ENCODE results near the gene ARNT2.

The ARNT2 gene

DNA sequence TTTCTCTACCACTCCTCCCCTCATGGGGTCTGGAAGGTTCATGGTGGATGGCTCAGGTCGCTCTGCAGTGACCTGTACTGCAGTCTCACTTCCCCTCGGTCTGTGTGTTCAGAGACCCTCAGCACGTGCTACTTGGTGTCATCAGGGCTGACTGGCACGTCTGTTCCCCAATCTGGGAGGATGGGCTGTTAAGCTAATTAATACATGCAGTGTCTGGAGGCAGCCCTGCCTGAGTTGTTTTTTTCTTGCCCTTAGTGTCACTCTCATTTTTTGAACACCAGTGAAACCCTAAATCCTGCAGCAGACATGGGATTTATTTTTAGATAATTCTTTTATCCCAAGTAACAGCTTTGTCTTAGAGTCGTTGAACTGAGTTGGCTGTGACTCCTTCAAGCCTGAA is 64.6 kb downstream of the ARNT2 start:
- no peak for DNase-seq

DNA sequence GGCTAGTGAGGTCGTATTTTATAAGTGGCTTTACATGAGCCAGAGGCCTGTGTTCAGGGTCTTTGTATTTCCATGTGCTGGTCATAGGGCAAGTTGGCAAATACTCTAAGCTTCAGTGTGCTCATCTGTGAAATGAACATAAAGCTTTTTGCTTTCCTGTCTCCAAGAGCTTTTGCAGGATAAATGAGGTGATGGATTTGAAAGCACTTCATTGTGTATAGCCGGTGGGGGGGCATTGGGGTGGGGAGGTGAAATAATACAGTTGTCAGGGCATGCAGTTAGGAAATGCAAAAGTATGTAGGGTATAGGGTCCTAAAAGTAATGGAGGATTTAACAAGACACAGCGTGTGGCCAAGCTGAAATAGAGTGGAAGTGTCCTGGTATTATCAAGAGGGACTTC is 67.7 kb downstream of the ARNT2 start:
- DNase-seq, result no peak

DNA sequence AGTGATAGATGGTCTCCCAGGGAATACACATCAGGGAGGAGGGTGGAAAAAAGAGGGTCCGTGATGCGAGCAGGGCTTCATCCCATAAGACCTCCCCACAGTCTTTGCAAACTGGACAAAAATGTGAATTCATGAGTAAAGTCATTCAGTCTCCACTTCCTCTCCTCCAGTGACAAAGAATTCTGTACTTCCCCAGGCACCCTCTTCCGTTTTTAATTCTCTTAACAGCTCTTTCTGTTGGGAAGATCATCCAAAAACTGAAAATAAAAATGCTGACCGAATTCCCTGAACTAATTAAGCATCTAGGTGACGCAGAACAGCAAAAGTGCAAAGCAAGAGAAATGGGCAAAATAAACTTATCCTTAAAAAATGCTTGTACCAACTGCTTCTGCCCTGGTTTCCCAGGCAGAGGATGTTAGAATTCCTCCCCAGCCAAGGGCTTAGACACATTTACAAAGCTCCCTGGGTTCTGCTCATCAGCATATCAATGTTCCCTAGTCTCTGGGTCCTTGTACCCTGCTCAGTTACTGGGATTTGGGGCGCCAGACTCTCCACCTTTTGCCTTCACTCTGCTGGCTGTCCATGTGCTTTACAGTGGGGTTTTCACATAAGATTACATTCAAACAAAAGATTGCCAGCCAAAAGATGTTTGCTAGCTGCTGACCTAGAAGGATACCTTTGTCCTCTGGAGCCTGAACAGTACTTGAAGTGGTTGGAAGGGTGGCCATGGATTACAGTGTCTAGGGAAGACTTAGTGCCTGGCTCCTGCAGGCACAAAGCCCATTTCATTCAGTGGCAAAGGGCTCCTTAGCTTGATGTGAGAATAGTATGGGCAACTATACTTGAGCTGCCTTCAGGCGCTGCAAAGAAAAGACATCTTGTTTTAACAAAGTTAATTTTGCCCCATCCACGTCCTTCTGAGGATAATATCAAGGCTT is 69.4 kb downstream of the ARNT2 start:
- DNase-seq, result no peak

DNA sequence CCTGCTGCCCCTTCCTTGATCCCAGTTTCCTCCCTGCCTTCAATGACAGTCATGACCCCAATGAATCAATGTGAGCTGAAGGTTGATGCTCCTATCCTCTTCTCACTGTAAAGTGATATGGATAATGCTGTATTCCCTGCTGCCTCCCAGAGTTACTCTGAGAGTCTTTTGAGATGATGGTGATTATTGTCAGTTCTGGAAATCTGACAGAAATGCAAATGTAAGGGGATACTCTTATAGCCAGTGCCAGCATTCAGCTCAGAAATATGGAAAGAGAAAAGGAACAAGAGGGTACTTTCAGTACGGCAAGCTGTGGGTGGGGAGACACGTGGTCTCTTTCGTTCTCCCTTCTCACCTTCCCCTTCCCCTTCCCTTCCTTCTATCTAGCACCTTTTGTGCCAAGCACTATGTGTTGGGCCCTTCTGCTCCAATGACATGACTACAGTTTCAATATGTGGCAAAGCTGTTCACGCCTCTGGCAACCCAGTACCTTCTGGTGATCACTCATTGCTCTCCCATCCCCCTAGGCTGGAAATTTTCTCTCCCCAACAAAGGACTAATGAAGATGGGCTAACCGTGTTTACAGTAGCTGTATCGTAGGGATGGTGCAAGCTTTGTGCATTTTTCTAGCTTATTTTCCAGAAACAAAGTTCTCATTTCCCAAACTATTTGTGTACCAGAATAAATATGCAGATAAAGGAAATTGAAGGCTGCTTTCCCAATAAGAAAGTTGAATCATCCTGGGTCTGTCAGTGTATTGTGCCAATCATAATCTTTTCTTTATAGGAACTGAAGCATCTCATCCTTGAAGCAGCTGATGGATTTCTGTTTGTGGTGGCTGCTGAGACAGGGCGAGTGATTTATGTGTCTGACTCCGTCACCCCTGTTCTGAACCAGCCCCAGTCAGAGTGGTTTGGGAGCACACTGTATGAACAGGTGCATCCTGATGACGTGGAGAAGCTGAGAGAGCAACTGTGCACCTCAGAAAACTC is 70.3 kb downstream of the ARNT2 start:
- DNase-seq, result no peak

DNA sequence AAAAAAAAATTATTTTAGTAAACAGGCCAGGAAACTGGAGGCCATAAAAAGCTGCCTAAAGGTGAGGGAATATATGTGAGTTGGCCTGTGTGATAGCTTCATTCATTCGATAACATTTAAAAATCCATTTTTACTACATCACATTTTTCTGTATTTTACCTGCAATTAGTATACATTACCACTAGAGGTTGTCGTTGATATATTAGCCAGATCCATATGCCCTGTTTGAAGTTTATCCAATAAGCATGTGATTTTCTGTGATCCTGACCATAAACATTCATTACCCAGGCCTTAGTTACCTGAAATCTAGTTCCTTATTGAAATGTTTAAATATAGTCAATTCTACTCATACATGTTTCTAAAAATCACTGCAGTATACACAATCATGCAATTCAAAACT is 71.4 kb downstream of the ARNT2 start:
- DNase-seq, result no peak

DNA sequence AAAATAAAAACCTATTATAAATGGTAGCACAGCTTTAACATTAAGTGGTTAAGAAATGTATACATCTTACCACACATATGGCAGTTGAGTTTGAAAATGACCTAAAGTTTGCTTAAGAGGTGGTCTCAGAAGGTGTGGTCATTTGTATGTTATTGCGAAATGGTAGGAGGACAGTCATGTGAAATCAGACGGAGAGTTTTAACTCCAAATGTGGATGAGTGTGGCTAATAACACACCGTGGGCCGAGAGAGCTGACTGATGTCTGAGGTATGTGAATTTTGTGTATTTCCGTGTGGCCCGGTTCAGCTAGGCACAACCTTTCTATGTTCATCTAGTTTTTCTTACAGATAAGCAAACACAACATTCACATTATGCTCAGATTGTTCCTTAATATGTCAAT is 71.9 kb downstream of the ARNT2 start:
- no peak for DNase-seq

DNA sequence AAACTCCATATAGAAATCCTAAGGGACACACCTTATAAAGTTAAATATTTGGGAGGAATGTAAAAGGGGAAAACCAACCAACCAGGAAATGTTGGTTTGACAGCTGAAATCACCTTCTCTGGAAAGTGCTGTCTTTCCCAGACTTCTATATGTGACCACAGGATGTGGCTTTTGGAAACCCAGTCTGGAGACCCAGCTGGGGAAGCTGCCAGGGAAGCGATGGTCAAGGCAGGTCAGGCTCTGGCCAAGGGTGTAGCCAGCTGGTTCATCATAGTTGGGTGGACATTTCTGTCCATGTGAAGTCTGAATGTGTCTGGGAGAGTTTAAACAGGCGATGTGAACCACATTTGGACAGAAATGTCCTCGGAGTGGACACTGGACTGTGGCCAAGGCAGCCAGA is 73.9 kb downstream of the ARNT2 start:
- no peak for DNase-seq

DNA sequence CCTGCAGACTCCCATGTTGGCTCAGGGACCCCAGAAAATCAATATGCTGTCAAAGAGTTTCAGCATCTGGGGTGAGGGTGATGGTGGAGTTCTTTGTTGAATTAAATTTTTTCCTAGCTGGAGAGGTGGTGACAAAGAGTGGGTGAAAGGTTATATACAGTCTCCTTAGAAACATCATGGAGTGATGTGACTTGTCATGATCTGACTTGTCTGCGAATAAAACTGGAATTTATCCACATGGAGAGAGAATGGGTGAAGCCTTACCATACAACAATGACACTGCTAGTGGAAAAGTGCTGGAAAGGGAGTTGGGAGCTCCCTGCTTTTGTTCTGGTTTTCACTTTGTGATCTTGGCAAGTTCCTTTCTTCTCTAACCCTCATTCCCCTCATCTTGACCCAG is 75.0 kb downstream of the ARNT2 start:
- DNase-seq, result no peak

DNA sequence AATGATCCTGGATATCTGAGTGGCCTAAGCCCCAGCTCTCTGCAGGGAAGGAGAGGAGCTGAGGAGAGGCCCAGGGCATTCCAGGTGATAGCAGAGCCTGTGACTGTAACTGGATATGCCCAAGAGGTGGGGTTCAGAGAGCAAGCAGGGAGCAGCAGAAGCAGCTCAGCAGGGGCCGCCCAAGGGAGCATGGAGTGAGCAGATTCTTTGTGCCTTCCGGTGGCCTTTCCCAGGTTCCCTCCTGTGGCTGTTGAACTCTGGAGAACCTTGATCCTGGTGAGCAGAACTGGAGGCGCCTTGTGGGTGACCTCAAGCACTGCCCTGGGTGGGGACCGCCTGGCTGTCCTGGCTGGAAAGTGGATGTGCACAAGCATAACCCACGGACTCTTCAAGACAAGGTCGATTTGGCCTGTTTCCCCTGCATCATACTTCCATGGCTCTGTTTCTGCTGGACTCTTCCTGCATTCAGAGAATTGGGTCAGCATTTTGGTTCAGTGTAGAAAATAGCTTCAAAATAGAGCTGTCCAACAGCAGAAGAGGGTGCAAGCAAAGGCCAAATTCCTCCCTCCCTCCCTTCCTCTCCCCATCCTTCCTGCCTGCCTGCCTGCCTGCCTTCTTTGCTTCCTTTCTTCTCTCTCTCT is 76.1 kb downstream of the ARNT2 start:
- no peak for DNase-seq

DNA sequence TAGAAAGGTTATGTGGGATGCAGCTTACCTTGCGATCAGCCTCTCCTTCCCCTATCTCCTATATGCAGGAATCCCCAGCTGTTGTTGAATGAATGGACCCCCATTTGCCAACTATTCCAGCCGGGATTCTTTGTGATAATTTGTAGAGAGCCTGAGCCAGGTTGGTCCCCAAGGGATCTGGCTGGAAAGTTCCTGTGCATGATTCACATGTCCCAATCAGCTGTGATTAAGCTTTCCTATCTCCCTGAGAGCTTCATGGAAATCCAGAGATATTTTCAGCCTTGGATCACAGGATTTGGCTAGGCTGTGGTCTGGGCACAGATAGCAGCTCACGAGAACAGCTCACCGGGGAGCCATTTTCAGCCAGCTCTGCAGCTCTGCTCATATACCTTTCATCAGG is 76.7 kb downstream of the ARNT2 start:
- no peak for DNase-seq

DNA sequence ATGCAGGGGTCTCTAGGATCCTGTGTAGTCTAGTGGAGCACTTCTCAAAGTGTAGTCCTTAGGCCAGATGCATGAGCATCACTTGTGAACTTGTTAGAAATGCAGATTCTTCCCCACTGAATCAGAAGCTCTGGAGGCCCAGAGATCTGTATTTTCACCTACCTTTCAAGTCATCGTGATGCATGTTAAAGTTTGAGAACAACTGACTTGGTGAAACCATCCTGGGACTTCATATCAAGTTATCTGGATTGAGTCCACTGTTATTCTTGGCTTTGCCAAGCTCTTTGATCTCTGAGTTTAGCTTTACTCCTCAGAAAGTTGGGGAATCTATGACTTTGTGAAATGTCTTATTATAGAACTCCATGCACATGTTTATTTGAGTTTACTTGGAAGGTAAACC is 78.5 kb downstream of the ARNT2 start:
- DNase-seq, result no peak

DNA sequence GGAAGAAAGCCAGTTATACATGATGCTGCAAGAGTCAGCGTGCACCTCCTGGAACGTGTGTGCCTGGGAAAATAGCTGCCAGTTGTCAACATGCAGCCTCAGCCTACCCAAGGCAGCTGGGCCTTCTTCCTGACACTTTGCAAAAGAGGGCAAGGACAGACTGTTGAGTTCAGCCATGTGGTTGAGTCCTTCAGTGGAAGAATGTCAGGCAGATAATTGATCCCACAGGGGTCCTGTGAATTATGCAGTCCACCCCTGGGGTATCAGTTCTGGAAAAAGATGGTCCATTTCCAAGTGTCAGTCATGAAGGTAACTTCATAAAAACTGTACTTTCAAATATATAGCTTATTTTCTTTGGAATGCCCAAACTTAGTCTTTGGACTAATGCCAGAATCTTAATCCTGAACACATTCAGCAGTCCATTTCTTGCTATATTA is 79.6 kb downstream of the ARNT2 start:
- DNase-seq, result no peak

DNA sequence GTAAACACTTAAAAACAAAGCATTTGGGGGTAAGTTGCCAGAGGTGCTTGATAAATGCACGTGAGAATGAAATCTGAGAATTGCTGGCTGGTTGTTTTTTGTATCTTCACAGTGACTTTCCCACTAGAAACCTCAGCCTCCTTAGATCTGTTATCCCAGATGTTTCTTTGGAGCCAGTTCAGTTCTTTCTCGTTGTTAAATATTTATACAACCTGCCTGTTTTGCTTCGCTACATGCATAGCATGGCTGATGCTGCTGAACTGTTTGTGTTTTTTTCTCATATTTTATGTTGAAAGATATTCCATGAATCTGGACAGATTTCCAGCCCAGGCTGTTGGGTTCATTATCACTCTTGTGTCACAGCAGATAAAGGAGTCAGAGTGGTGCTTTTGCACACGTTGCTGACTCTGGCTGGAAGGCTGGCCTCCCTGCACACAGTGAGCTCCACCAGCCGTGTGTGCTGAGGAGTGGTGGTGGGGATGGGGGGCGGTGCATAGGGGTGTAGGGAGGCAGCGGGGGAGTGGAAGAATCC is 80.2 kb downstream of the ARNT2 start:
- no peak for DNase-seq

DNA sequence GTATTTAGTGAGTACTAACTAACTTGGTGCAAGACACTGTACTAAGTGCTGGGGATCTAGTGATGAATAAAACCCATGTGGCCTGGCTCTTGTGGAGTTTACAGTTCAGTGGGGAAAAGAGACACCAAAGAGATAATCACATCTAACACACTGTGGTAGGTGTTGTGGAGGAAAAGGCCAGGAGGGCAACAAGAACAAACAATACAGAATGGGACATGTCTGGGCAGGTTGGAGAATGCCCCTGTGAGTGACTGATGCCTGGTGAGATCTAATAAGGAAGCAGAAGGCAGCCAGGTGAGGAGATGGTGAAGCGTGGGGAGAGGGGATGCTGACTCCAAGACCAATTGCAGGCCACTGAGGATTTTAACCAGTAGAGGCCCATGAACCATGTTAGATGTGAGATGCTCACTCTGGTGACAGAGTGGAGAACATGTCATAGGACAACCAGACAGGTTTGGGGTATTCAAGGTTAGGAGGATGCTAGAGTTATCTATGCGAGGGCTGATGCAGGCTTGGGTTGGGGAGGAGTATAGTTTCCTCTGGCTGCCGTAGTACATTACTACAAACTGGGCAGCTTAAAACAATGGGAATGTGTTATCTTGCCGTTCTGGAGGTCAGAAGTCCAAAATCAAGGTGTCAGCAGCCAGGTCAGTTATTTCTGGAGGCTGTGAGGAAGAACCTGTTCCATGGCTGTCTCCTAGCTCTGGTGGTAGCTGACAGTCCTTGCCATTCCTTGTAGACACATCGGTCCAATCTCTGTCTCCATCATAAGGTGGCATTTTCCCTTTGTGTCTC is 81.4 kb downstream of the ARNT2 start:
- DNase-seq, result no peak

DNA sequence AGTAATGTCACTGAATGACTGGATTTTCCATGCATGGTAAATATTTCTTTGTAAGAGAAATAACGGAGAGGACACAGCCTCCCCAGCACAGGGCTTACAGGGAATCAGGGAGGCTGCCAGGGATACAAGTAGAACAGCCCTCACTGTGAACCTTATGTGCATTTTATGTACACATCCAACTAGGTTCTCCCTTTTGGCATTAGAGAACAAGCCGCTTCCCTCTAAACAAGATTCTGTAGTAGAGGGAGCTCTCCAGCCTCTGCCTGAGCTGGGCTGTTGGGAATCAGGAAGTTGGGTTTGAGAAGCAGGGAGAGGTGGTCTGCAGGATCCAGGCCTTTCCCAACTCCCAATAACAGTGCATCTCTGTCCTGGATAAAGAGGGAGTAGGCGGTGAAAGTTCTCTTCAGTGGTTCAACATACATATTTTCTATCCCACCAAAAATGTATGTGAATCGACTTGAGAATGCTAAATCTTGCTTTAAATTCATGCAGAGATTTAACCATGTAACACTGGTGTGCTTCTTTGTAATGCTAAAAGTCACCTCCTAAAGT is 83.7 kb downstream of the ARNT2 start:
- DNase-seq, result no peak

DNA sequence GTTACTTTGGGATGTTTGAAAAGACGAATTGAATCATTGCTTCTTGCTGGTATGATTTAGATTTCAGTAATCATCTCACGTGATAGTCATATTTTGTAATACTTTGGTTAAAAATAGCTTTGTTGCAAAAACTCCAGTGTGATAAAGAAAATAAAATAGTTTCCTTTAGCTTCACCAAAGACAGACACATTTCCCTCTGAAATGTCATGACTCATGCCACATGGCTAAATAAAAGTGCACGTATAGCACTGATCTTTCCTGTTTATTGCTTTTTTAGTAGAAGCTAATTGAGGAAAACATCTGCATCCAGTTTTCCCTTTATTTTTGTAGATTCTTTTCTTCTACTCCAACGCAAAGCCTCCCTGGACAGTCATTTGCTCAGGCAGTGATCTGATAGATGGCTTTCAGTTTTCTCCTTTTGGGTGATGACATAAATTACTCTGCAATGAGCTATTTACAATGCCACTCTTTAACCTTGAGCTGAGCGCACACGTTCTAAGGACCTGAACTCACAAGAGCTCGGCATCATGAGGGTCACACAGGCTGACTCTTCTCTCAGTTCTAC is 84.9 kb downstream of the ARNT2 start:
- DNase-seq, result no peak

DNA sequence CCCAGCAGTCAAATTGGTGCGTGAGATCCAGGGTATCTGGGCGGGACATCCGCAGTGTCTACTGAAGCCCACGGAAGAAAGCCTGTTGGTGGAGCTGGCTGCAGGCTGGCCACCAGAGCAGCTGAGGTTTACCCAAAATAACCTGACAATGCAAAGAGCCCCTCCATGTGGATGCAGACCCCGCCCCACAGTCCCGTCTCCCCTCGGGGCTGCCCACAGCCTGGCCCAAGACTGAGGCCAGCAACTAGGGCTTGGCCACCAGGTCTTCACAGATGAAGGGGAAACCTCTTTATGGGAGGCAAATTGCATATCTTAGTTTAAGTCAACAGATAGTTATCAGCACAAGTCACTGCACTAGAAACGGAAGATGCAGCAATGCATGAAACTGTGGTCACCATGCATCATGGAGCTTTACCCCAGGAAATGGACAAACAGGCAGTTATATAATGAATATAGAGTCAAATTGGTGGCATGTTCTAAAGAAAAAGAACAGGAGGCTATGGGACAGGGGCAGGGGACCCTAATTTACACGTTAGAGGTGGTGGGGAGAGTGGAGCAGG is 86.3 kb downstream of the ARNT2 start:
- DNase-seq, result no peak

DNA sequence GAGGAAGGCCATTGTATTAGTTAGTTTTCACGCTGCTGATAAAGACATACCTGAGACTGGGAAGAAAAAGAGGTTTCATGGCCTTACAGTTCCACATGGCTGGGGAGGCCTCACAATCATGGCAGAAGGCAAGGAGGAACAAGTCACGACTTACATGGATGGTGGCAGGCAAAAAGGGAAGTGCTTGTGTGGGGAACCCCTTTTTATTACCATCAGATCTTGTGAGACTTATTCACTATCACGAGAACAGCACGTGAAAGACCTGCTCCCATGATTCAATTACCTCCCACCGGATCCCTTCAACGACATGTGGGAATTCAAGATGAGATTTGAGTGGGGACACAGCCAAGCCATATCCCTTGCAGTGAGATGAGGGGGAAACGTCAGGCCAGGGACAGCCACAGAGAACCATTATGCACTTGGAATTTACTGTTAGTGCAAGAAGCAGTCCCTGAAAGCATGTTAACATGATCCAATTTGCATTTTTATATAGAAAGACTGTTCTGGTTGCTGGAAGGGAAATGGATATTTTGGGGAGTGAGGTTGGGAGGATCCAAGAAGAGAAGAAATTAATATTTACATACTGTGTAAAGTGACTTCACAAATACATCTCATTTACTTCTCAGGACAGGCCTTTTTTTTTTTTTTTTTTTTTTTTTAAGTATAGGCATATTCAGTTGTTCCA is 87.1 kb downstream of the ARNT2 start:
- no peak for DNase-seq

DNA sequence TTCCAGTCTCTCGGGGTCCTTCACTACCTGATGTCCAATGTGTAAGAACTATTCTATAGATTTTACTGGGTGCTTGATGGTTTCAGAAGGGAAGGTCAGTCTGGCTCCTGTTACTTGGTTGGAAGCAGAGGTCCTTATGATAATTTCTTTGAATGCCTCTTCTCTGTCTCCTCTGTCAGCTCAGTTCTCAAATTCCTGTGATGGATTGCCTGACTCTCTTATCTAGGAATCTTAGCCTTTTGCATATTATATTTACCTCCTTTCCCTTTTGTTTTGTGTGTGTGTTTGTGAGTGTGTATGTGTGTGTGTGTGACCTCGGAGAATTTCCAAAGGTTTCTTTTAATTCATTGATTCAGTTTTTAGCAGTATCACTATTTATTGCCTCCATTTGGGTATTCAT is 88.2 kb downstream of the ARNT2 start:
- DNase-seq, result no peak

DNA sequence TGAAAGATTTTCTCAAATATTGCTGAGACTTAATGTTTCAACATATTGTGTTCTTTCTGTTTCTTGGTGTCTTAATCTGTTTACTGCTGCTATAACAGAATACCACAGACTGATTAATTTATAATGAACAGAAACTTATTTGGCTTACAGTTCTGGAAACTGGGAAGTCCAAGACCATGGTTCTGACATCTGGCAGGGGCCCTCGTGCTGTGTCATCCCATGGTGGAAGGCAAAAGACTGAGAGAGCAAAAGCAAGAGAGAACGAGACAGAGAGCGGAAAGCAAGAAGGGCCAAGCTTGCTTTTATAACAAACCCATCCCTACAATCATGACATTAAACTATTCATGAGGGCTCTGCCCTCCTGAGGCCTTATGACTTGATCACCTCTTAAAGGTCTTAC is 88.7 kb downstream of the ARNT2 start:
- DNase-seq, result no peak

Measured in activated gamma-delta T cell treated with Interleukin-2 at 50 U/mL for 16 hours (primary cell).